ENCODE results near the gene ITPRID1.

ITPRID1 gene

DNA sequence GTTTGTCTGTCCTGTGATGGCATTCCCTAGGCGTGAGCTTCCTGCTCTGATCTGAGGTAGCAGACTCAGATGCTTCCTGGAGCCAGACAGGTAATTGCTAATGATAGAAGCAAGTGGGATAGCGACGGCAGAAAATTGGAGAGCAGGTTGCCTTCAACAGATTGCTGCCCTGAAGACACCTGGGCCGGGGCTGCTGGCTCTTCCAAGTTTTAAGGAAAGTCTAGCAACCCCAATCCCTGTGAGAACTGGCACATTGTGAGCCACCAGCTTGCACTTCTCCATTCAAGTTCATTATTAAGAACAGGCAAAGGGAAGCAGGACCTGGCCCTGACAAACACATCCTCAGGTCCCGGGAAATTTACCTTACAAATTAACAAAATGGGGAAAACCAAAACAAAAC is 50.8 kb downstream of the ITPRID1 start:
- H3K27ac ChIP-seq: no peak overlapping the region
- TF ChIP-seq ZFX (IDR thresholded peaks at IDR 0.05; ENCODE audit: borderline replicate concordance): no peak

DNA sequence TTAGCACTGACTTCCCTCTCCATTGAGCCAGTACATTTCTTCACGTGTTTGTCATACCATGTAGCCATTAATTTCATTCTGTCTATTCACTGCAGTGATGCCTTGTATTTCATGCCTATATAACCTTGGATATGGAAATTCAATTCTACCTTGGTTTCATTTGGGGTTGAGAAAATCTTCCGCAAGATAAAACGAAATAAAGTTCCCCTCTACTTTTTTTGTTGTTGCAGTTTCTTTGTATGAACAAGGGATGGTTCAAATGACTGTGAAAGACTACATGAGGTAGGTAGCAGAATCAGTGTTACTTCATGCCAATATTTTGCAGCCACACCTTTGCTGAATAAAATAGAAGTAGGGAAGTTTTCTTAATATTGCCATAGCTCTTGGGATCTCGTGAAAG is 55.6 kb downstream of the ITPRID1 start:
- H3K27ac ChIP-seq: no peak overlapping the region
- TF ChIP-seq ZFX (IDR thresholded peaks at IDR 0.05; ENCODE audit: borderline replicate concordance): no peak
- TF ChIP-seq, protein P1, sequence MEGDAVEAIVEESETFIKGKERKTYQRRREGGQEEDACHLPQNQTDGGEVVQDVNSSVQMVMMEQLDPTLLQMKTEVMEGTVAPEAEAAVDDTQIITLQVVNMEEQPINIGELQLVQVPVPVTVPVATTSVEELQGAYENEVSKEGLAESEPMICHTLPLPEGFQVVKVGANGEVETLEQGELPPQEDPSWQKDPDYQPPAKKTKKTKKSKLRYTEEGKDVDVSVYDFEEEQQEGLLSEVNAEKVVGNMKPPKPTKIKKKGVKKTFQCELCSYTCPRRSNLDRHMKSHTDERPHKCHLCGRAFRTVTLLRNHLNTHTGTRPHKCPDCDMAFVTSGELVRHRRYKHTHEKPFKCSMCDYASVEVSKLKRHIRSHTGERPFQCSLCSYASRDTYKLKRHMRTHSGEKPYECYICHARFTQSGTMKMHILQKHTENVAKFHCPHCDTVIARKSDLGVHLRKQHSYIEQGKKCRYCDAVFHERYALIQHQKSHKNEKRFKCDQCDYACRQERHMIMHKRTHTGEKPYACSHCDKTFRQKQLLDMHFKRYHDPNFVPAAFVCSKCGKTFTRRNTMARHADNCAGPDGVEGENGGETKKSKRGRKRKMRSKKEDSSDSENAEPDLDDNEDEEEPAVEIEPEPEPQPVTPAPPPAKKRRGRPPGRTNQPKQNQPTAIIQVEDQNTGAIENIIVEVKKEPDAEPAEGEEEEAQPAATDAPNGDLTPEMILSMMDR (IDR thresholded peaks at IDR 0.05): no peak

DNA sequence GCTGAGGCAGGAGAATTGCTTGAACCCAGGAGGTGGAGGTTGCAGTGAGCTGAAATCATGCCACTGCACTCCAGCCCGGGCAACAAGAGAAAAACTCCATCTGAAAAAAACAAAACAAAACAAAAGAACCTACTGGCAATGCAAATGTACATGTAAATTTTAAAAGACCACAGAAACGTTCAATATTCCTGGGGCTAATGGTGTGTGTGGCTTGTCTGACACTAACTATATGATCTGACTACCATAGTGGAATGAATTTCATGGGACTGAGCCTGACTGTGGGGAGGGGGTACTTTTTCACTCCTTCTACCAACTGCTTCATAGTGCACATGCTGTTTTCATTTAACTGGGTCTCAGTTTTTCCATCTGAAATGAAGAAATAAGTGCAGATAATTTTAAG is 69.6 kb downstream of the ITPRID1 start:
- no peak overlapping the region for H3K27ac ChIP-seq
- TF ChIP-seq, protein P1 (IDR thresholded peaks at IDR 0.05): no peak
- no peak for TF ChIP-seq ZFX (IDR thresholded peaks at IDR 0.05; ENCODE audit: borderline replicate concordance)

GRCh38 chr7:31583942-31584341 is 70.1 kb downstream of the ITPRID1 start:
- no peak overlapping the region for H3K27ac ChIP-seq
- no peak for TF ChIP-seq ZFX (IDR thresholded peaks at IDR 0.05; ENCODE audit: borderline replicate concordance)
- TF ChIP-seq, protein P1 (IDR thresholded peaks at IDR 0.05): no peak

GRCh38 chr7:31595390-31595789 is 81.5 kb downstream of the ITPRID1 start:
- H3K27ac ChIP-seq: no peak overlapping the region
- TF ChIP-seq, protein P1 (IDR thresholded peaks at IDR 0.05): no peak
- no peak for TF ChIP-seq ZFX (IDR thresholded peaks at IDR 0.05; ENCODE audit: borderline replicate concordance)

GRCh38 chr7:31602041-31602625 is 88.2 kb downstream of the ITPRID1 start:
- TF ChIP-seq ZFX (IDR thresholded peaks at IDR 0.05; ENCODE audit: borderline replicate concordance): no peak
- TF ChIP-seq, protein P1 (IDR thresholded peaks at IDR 0.05): no peak
- no peak overlapping the region for H3K27ac ChIP-seq

GRCh38 chr7:31603046-31603445 is 89.2 kb downstream of the ITPRID1 start:
- TF ChIP-seq, protein P1 (IDR thresholded peaks at IDR 0.05): no peak
- H3K27ac ChIP-seq: no peak overlapping the region

DNA sequence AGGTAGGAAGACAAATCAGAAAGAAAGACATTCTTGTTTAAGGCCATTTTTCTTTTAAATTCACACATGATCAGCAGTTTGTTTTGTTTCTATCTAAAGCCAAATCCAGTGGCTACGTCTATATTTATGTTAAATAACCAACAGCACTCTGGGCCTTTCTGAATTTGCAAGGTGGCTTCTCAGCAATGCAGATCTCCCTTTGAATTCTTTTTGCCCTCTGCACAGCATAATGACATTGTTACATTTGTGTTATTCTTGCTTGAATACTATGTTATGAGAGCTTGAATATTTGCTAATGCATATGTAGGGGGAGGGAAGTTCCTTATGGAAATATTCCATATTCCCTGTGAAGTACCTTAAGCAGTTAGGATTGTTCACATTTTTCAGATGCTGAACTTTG is 99.7 kb downstream of the ITPRID1 start:
- no peak for TF ChIP-seq ZFX (IDR thresholded peaks at IDR 0.05; ENCODE audit: borderline replicate concordance)
- TF ChIP-seq, protein P1 (IDR thresholded peaks at IDR 0.05): no peak
- no peak overlapping the region for H3K27ac ChIP-seq
